Stimulated activated CD8-positive, alpha-beta memory T cell treated with anti-CD3 and anti-CD28 coated beads, Interleukin-12 subunit alpha, Interleukin-12 subunit beta, amount 100 ng/mL, for 24 hours (primary cell): ENCODE results near the gene DBX2.
"Not testable (repeated sequence)": the region's sequence is repeated elsewhere in the genome, so short reads cannot be mapped to it uniquely, and the experiment has no call there.

Source experiments
- DNase-seq: peaks from one replicate; pipeline ENCODE4 v3.0.0-alpha.2; 2020; ENCODE audit errors: extremely low read depth

Gene DBX2

DNA sequence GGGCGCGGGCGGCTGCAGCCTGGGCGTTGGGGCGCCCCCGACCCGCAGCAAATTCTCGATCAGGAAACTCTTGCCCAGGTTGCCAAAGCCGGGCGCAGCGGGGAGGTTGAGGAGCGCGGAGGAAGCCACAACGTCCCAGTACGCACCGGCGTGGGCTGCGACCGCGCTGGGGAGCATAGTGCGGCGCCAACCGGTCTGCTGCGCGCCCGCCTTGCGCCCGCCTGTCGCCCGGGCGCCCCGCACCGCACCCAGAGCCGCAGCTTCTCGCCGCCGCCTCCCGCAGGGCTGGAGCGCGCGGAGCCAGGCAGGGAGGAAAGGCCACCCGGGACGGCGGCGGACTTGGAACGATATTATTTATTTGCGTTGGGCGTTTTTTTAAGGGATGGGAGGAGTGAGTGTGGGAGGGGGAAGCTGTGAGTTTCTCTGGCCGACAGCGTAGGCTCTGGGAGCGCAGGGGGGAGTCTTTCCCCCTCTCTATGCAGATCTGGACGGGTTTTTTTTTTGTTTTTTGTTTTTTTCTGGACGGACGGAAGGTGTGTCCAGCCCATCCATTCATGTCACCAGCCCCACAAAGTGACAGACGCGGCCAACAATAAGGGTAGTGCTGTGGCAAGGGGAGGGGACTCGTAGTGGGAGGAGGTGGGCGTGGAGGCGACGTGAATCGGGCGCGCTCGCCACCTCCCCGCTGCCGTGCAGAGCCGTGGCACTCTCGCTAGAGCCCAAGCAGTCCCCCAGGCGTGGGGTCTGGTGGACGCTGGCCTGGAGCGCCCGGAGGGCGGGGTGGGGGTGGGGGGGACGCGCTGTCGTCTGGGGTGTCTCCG is at the start of gene DBX2:
Gene DBX2 (minus strand): TSS at position 349 of the 821 bp plus-strand sequence. CDS start 172 bp downstream, at position 177.
- no peak for DNase-seq

GRCh38 chr12:45098766-45099165 is 47.9 kb upstream of the DBX2 start:
- no peak for DNase-seq

DNA sequence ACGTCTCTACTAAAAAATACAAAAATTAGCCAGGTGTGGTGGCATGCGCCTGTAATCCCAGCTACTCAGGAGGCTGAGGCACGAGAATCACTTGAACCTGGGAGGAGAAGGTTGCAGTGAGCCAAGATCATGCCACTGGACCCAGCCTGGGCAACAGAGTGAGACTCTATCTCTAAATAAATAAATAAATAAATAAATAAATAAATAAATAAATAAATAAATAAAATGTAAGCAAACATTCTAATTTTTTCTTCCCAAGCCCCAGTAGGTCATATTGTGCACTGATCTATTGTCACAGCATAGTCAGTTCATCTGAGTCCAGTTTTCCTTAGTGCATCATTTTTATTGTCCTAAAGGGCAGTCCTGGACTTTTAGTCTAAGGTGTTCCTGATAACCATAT is 44.5 kb upstream of the DBX2 start:
- DNase-seq = not testable (repeated sequence)

DNA sequence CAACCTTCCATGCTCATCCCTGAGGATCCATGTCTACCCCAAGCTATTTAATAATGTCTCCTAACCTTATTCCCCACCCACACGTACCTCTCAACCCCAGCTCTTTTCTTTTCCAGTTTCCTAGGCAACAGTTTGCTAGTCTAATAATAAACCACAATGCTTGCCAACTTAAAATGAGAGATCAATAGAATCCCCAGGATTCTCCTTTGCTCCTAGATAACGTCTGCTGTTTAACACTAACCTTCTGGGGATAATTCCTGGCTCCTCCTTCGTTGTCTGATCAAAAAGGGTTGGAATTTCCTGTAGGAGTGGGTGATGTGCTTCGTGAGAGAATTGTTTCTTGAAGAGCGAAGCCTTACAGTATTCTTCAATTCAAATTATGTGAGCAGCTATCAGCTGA is 42.2 kb upstream of the DBX2 start:
- DNase-seq = no peak

- DNase-seq = no peak
Measured at GRCh38 chr12:45089411-45090075, 38.6 kb upstream of the DBX2 start.

DNA sequence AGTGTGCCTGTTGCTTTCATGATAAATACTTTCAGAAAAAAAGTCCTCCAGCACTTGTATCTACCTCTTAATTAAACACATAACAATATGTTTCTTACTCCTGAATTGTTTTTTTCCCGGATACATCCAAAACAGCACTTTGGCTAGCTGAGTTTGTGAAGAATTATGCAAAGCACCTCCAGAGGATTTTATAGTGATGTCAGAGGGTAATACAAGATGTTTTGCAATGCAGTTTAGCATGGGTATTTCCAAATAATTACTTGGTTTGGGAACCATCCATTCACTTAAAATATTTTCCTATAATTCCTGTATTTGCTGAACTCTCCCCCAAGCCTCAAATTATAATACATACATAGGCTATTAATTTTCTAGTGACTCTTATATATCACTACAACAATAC is 37.7 kb upstream of the DBX2 start:
- no peak for DNase-seq

GRCh38 chr12:45084248-45084647 is 33.3 kb upstream of the DBX2 start:
- DNase-seq = not testable (repeated sequence)

- no peak for DNase-seq
Measured at GRCh38 chr12:45077251-45077650, 26.4 kb upstream of the DBX2 start.

GRCh38 chr12:45076417-45077026 is 25.6 kb upstream of the DBX2 start:
- no peak for DNase-seq

GRCh38 chr12:45075587-45076282 is 24.8 kb upstream of the DBX2 start:
- DNase-seq = no peak

DNA sequence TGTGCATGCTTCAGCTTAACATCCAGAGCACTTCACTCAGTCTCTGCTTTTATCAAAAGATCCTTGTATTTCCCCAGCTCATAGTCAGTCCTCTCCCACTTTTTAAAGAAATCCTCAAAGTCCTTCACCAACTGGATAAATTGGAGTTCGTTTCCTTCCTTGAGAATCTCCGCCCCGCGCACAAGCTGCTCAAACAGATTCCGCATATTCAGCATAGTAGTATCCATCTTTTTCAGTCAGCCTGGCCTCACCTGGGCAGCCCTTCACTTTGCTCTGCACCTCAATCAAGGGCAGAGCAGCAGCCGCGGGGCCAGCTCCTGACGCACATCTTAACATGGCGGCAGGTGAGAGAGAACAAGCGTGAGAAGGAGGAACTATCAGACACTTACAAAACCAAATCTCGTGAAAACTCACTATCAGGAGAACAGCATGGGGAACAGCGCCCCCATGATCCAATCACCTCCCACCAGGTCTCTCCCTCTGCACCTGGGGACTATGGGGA is 14.3 kb upstream of the DBX2 start:
- no peak for DNase-seq

GRCh38 chr12:45060976-45061375 is 10.1 kb upstream of the DBX2 start:
- DNase-seq = no peak

DNA sequence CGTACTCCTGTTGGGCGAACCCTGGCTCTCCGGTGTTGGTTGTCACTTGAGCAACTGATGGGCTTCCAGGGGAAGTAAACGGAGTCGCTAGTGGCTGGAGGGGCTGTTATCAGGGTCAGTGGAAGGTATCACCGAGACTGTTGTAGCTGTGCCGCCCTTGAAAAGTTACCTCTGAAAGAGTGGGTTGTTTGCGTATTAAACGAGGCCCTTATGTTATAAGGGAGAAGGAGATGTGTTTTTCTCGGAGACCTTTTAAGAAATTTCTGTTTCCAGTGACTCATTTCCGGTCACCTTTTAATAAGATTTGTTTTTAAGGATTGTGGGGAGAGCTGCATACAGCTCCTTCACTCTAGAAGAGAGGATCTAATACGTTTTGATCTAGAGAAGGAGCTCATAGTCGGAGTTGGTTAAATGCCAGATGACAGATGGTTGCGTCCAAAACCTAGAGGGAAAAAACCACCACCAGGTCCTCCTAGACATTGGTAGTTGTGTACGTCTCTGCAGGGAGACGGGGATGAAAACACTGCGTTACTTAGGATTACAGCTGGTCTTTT is 750 bp upstream of the DBX2 start:
- DNase-seq = no peak

DNA sequence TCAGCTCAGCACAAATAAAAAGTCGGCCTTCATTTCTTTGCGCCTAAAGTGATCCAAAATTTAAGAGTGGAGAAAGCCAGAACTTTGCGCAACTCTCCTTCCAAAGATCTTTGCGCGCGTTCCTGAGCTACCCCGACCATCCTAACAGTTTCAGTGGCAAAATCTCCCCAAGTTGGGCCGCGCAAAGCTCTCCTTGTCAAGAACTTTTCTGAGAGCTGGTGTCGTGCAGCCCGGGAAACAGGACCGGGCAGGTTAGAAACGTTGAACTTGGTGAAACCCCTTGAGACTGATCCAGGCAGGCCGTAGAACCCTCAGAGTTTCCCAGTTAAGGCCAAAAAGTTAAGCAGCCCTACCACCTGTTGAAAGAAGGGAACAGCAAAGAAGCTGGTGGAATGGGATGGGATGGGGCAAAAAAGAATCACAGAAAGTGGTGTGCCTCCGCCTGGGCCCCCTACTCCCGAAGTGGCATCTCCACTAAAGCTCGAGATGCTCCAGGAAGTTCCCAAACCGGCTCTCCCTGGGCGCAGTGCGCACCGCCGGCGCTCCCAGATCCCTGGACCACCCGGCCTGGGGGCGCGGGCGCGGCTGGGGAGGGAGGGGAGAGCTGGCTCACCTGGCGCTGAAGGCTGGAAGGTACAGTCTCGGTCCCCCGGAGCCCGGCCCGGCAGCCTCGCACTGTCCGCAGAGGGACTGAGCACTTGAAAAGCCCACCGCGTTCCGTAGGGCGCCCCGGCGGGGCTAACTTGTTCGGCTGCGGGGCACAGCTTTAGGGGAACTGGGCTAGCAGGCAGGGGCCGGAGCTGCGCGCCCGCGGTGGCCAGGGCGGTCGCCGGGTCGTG is 768 bp downstream of the DBX2 start:
- DNase-seq = no peak

DNA sequence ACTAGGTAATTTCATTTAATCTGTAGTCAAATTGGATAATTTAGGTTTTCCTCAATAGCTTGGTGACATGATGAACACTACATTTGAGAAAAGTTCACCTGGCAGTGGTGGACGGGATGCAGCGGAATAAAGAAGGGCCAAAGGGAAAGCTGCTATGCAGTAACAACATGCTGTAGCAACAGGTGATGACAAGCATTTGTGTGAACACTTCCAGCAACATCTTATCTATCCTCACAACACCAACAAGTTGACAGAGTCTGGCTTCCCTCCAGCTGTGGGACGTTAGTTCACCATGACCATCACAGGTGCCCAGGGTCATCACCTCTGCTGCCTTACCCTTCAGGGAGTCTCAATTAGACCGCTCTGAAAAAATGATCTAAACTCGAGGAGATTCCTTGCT is 8.3 kb downstream of the DBX2 start:
- no peak for DNase-seq

DNA sequence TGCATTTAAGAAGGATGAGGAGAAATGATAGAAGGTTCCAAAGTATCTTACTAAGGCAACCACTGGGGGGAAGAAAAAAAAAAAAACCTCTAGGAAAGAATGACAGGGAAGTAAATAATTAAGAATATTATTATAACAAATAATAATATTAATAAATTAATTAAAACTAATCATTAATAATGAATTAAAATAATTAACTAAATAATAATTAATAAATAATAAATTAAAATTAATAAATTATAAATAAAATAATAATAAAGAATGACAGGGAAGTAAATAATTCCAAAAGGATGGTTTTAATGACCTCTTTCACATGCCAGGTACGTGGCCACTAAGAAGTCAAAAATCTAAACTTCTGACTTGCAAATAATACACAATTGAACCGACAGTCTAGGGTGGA is 9.9 kb downstream of the DBX2 start:
- no peak for DNase-seq

DNA sequence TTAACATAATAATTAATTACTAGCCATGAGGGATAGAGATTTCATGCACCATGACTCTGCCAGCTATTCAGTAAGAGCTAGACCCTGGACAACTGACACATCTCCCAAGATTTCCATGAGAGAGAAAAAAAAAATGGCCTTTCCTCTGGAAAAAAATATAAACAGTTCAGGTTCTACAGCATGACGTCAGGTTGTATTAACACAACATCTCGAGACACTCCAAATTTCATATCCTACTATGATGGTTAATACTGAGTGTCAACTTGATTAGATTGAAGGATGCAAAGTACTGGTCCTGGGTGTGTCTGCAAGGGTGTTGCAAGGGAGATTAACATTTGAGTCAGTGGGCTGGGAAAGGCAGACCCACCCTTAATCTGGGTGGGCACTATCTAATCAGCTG is 11.1 kb downstream of the DBX2 start:
- DNase-seq = no peak

DNA sequence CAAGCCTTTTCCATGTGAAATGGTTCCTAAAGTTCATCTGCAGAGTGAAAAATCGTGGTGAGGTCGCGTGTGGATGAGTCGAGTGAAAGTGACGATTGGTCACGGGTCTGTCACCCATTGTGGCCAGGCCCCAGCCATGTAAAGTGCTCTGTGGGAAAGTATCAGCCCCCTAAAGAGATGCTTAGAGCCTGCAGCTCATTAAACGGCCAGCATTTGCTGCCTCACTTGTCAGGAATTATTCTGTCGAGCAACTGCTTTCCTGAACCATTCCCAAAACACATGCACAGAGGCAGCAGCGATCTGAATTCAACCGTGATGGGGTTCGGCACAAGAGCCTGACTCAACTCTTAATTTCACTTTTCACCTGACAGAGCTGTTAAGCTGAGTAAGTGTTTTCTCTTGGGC is 16.0 kb downstream of the DBX2 start:
- no peak for DNase-seq

- DNase-seq = no peak
Measured at GRCh38 chr12:45017916-45018315, 33.0 kb downstream of the DBX2 start.

- DNase-seq = no peak
Measured at GRCh38 chr12:45014396-45014795, 36.5 kb downstream of the DBX2 start.

GRCh38 chr12:45012749-45013148 is 38.1 kb downstream of the DBX2 start:
- DNase-seq = no peak
